Measurements from ENCODE around the gene ZNF17.

The ZNF17 gene

GRCh38 chr19:57434386-57435061, 23.6 kb downstream of the ZNF17 start:
- DNase-seq = no peak

GRCh38 chr19:57435062-57435978, 24.4 kb downstream of the ZNF17 start, which contains the start of gene ZNF749:
ZNF749 (plus strand) TSS chr19:57435325; CDS start chr19:57435579, 254 bp downstream.
- no peak for DNase-seq

DNA sequence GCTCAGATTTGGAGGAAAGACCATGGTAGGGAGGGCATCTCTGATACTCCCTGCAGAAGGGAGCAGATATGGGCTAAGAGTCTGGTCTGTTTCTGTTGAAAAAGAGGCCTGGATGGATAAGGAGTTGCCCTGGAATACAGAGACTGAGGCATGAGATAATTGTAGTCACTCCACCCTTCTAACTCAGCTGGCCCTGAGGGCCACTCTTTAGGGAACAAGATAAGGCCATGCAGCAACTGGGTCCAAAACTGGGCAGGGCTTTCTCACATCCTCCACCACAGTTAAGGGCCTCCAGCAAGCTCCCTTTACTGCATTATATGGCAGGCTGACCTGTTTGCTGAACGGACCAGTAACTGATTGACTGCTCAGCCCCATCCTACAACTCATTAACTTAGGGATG, 25.5 kb downstream of the ZNF17 start:
- DNase-seq = no peak

GRCh38 chr19:57437931-57438330, 27.0 kb downstream of the ZNF17 start:
- DNase-seq = no peak

DNA sequence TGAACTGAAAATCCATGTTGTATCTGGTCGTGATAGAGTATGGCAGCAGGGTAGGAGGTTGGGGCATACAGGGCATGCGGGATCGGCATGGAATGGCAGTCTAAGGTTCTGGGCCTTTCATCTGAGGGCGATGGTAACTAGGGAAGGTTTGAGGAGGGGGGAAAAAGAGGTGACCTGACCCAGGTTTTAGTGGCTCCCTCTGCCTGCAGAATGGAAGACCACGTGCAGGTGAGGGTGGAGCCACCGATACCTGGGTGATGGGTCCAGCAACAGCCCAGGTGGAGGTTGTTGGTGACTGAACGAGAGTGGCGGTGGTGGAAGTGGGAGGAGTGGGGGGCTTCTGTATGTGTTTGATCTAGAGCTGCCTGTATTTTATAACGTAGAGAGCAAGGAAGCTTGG, 28.0 kb downstream of the ZNF17 start:
- no peak for DNase-seq

GRCh38 chr19:57441979-57442752, 31.2 kb downstream of the ZNF17 start:
- no peak for DNase-seq

GRCh38 chr19:57443121-57443696, 32.2 kb downstream of the ZNF17 start:
- no peak for DNase-seq

- DNase-seq = no peak
Observed at GRCh38 chr19:57452307-57452706, 41.3 kb downstream of the ZNF17 start.

GRCh38 chr19:57465680-57466381, 54.9 kb downstream of the ZNF17 start:
- DNase-seq = no peak

DNA sequence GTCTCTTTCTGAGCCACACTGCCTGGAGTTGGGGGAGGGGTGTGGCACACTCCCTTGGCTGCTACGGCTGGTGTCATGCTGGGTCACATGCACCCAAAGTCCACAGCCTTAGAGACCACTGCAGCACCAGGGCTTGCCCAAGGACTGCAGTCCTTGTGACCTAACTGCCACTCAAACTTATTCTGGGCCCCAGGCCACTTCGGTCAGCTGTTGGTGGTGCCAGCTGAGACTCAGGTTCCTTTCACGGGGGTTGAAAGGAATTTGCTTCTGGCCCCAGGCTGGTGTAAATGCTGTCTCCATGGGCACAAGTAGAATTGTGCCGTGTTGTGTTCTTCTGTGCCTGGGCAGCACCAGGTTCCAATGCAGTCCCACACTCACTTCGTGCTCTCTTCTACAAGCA, 55.5 kb downstream of the ZNF17 start:
- DNase-seq = no peak

Data from cortex of kidney (tissue), 1 donor.